GM19099 (cell line): ENCODE data around the gene GAS6.

Source experiments
- POLR2A ChIP-seq: IDR thresholded peaks from 3 replicates; pipeline ENCODE4 v1.6.1; 2011; ENCODE audit warnings: low read depth; ENCODE audit not compliant: insufficient read length; ENCODE audit errors: extremely low read depth

GAS6 gene

GRCh38 chr13:113897161-113897560 lies 33.3 kb upstream of the GAS6 start:
- TF ChIP-seq POLR2A = no peak

GRCh38 chr13:113895436-113895835 lies 31.6 kb upstream of the GAS6 start:
- no peak for TF ChIP-seq POLR2A

GRCh38 chr13:113890774-113891480 lies 27.1 kb upstream of the GAS6 start:
- no peak for TF ChIP-seq POLR2A

- TF ChIP-seq POLR2A = no peak
Observed at GRCh38 chr13:113889467-113889866, 25.6 kb upstream of the GAS6 start.

- TF ChIP-seq POLR2A = no peak
Observed at GRCh38 chr13:113888701-113889330, 24.9 kb upstream of the GAS6 start.

GRCh38 chr13:113887700-113888201 lies 23.9 kb upstream of the GAS6 start:
- TF ChIP-seq POLR2A = no peak

GRCh38 chr13:113886561-113887112 lies 22.8 kb upstream of the GAS6 start:
- no peak for TF ChIP-seq POLR2A

GRCh38 chr13:113884821-113885220 lies 20.9 kb upstream of the GAS6 start:
- no peak for TF ChIP-seq POLR2A

- no peak for TF ChIP-seq POLR2A
Observed at GRCh38 chr13:113883921-113884804, 20.3 kb upstream of the GAS6 start.

- no peak for TF ChIP-seq POLR2A
Observed at GRCh38 chr13:113883314-113883811, 19.5 kb upstream of the GAS6 start.

GRCh38 chr13:113882716-113883115 lies 18.8 kb upstream of the GAS6 start:
- TF ChIP-seq POLR2A = no peak

GRCh38 chr13:113882267-113882630 lies 18.4 kb upstream of the GAS6 start:
- TF ChIP-seq POLR2A = no peak

- TF ChIP-seq POLR2A = no peak
Observed at GRCh38 chr13:113881614-113882266, 17.9 kb upstream of the GAS6 start.

- no peak for TF ChIP-seq POLR2A
Observed at GRCh38 chr13:113880651-113881611, 17.1 kb upstream of the GAS6 start.
